GM12874 (cell line): ENCODE data around the gene SBF1.

Experiments used
- TF ChIP-seq, protein P1 (sequence below): IDR thresholded peaks from 2 replicates; pipeline ENCODE4 v1.5.1; 2011; ENCODE audit warnings: low read depth, mild to moderate bottlenecking, control low read depth, low read length, moderate library complexity; ENCODE audit not compliant: insufficient read depth

Gene SBF1

DNA sequence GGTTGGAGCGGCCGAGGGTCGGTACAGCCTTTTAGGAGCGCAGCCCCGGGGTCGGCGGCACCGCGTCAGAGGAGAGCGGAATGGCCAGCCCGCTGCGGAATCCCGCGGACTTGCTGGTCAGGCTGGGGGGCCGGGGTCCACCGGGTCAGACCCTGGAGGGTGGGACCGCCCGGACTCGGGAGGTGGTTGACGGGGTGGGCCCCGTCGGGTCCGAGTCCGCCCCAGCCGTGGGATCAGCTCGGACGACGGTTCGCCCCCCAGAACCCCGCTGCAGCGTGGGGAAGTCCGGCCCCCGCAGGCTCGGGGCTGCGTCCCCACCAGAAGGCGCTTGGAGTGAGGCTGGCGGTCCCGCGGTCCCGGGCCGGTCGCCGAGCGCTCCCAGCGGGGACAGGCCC lies 6.2 kb upstream of the SBF1 start:
- TF ChIP-seq, protein P1, sequence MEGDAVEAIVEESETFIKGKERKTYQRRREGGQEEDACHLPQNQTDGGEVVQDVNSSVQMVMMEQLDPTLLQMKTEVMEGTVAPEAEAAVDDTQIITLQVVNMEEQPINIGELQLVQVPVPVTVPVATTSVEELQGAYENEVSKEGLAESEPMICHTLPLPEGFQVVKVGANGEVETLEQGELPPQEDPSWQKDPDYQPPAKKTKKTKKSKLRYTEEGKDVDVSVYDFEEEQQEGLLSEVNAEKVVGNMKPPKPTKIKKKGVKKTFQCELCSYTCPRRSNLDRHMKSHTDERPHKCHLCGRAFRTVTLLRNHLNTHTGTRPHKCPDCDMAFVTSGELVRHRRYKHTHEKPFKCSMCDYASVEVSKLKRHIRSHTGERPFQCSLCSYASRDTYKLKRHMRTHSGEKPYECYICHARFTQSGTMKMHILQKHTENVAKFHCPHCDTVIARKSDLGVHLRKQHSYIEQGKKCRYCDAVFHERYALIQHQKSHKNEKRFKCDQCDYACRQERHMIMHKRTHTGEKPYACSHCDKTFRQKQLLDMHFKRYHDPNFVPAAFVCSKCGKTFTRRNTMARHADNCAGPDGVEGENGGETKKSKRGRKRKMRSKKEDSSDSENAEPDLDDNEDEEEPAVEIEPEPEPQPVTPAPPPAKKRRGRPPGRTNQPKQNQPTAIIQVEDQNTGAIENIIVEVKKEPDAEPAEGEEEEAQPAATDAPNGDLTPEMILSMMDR, result no peak

DNA sequence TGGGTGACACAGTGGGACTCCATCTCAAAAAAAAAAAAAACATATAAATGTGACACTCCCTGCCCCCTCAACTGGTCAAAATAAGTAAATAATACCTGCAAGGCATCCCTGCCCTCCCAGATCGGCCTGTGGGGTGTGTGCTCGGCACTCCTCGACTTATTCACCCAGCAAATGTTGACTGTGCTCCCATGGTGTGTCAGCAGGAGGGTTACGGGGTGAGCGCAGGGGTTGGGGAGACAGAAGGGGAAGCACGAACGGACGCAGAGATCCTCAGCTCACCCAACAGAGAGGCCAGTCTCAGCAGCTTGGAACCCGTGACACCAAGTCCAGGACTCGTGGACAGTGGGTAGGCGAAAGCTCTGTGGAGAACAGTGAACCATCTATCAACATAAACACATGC lies 4.9 kb upstream of the SBF1 start:
- TF ChIP-seq, protein P1, result no peak

DNA sequence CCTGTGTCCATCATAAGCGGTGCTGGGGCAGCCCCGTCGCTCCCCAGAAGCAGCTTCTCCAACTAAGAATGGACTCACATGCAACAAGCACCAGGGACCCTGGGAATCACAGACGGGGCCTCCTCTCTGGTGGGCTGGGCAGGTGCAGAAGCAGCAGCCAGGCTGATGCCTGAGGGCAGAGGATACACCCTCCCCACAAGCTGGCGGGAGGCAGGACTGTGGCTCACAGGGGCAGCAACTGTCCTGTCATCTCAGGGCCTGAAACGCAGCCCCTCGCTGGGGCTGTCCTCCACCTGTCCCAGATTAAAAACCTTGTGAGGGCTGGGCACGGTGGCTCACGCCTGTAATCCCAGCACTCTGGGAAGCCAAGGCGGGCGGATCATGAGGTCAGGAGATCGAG lies 3.1 kb upstream of the SBF1 start:
- TF ChIP-seq, protein P1, result no peak

DNA sequence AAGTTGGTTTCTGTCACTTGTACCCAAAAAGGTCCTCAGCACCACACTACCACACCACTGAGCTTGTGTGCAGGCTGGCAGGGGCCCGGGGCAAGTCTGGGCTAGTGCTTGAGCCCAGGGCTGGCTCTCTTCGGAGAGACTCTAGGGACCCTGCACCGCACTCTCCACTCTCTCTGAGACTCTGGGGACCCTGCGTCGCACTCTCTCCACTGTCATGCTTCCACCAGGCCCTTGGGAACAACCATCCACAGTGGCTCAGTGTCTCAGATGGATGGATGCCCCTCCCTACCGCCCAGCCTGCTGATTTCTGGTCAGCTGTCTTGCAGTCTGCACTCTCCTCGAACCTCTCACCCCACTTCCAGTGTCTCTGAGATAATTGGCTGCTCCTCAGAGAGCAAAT lies 2.0 kb upstream of the SBF1 start:
- TF ChIP-seq, protein P1, result no peak

DNA sequence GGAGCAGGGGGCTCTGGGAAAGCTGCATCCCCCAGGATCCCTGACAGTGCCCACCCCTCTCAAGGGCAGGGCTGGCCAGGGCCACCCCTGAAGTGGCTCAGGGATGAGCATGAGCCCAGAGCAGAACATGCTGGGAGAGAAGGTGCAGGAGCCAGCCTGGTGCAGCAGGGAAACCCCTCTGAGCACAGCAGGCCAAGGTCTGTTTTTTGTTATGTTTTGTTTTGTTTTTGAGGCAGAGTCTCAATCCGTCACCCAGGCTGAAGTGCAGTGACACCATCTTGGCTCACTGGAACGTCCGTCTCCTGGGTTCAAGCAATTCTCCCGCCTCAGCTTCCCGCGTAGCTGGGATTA lies 792 bp upstream of the SBF1 start:
- TF ChIP-seq, protein P1, result no peak

DNA sequence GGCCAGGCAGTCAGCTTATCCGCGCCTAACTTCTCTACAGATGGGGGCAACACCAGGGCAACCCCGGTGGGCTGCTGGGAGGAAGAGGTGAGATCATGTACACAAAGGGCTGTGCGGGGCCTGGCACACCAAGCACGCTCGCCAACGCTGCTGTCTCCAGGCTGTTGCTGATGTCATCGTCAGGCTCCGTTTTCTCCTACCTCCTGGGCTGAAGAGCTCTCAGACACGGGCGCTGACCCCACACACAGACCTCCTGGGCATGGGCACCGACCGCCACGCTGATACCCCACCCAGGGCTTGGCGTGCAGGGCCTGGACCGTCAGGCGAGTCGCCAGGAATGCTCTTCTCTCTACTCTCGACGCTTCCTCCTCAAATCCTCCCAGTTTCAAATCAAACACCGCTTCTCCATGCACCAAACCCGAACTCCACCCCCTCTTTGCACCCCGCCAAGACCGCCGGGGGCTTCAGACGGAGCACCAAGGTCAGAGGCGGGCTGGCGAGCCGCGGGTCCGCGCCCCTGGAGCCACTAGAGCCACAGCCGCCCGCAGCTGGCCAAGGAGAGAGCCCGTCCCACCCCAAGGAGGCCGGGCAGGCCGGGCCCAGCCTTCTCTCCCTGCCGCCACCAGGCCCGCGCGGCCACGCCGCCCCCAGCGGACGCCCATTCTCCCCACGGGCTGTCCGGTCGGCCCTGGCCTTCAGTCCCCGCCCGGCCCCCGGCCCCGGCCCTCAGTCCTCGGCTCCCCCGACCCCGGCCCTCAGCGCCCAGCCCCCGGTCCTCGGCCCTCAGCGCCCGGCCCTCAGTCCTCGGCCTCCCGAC lies 772 bp downstream of the SBF1 start:
- TF ChIP-seq, protein P1, result no peak

DNA sequence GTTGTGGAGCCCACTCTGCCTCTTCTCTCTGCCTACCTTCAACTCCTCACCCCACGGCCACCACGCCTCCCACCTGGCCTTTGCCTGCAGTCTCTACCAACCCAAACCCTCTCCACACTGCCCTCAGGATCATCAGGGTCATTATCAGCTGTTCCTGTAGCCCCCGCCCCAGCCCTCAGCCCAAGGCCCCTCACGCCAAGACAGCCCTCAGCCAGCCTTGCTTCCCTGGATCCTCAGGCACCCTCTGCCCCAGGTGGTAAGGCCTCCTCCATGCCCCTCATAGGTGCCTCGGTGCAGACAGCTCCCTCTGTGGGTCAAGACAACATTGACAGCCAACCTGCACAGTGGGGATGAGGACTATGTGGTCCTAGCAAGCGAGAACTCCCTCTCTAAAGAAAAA lies 1.7 kb downstream of the SBF1 start:
- TF ChIP-seq, protein P1, result peak; percentile 66

DNA sequence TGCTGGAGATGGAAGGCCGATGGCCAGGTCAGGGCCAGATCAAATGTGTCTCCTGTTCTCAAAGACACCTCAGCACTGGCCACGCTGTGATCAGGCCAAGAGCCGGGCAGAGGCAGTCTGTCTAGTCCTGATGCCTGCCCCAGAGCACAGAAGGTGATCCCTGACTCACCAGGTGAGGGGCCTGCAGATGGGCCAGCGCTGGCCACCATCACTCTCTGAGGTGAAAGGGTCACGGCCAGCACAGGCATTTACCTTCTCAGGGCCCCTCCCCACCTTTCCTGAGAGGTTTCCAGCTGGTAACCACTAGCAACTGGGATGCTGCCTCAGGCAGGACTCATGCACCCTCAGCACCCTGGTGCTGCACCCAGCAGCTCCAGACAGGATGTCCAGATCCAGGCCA lies 2.9 kb downstream of the SBF1 start:
- TF ChIP-seq, protein P1, result no peak
